GM13976 (cell line): ENCODE results near the gene PPP2R2D.

Source experiments
- DNase-seq: peaks from one replicate; pipeline ENCODE4 v3.0.0; 2012; ENCODE audit warnings: low spot score
- CTCF ChIP-seq: IDR thresholded peaks from 2 replicates; pipeline ENCODE4 v1.5.1; 2012; ENCODE audit warnings: borderline replicate concordance, mild to moderate bottlenecking; ENCODE audit not compliant: insufficient read depth; ENCODE audit errors: extremely low read depth, missing control alignments, control extremely low read depth
- in situ Hi-C: fragments of 300-500 bp; cut with MboI; formaldehyde crosslinking; loops from one replicate; pipeline ENCODE4 v1.12.0; 2022; ENCODE audit warnings: low sequenced_read_pairs, mixed read lengths, inconsistent platforms; ENCODE audit not compliant: unreplicated experiment

Gene PPP2R2D

DNA sequence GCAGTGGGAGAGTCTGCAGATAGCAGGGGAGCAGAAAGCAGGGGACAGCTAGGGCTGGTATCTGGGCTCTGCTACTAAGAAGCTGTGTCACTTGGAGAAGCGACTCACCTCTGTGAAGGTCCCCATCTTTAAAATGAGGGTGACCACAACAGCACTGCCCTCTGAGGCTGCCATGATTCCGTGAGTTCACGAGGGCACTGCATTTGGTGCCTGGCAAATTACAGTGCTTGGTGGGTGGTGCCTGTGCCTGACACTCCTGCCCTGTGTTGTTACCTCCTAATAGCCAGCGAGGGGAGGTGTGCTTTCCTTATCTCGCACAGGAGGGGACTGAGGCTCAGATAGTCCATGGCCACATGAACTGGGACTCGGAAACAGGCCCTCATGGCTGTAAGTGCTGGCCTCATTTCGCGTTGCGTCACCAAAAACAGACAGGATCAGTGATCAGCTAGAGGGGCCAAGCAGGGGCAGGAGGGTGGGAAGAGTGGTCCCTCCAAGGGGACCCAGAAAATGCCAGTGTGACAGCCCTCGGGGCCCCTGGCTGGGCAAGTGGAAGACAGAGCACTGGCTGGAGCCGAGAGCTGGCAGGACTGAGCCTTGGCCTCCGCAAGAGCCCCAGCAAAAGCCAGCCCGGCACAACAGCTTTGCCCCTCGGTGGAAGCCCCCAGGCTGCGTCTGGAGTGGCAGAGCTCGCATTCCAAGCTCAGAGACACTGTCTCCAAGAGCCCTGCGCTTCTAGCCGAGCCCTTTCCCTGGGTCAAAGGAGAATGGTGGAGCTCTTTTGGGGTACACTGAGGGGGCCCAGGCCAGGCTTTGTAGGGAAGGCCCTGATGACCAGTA is 98.3 kb downstream of the PPP2R2D start:
- in situ Hi-C loops, result no loop called here
- no peak for DNase-seq
- no peak for TF ChIP-seq CTCF

DNA sequence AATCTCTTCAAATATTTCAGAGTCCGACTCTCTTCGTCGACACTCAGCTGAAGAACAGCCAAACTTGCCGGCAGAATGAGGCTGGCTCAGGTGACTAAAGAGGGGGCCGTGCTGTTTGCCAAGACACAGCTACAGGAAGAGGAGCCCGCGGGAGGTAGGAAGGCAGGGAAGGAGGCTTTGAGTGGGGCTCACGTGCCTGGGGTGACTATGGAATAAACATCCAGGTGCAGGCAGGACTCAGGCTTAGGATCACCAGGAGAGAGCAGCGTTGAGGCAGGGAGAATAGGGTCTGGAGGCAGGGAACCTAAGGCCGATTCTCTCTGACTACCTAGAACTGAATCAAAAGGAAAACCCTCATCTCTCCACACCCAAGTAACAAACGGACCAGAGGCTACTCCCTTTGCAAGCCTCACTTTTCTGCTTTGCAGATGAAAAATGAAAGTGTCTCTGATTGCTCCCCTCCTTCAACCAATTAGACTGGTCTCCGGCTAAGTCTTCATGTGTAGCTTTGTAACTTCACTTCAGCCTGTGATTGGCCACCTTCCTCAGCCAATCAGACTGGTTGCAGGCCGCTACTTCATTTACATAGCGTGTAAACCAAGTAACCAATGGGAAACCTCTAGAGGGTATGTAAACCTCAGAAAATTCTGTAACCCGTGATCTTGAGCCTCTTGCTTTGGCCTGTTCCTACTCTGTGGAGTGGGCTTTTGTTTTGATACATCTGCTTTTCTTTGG is 100.6 kb downstream of the PPP2R2D start:
- no peak for DNase-seq
- TF ChIP-seq CTCF, result no peak
- in situ Hi-C loops, result no loop called here

- in situ Hi-C loops, result no loop called here
Measured at GRCh38 chr10:132002004-132002403, 101.2 kb downstream of the PPP2R2D start.

GRCh38 chr10:132003282-132003924 is 102.6 kb downstream of the PPP2R2D start:
- no peak for DNase-seq
- in situ Hi-C loops, result no loop called here
- no peak for TF ChIP-seq CTCF

More at GRCh38 chr10:132002004-132002403, 101.2 kb downstream of the PPP2R2D start:
- DNase-seq, result no peak
- no peak for TF ChIP-seq CTCF

GRCh38 chr10:132004052-132004451 is 103.2 kb downstream of the PPP2R2D start:
- TF ChIP-seq CTCF, result no peak
- in situ Hi-C loops, result no loop called here
- DNase-seq, result no peak

DNA sequence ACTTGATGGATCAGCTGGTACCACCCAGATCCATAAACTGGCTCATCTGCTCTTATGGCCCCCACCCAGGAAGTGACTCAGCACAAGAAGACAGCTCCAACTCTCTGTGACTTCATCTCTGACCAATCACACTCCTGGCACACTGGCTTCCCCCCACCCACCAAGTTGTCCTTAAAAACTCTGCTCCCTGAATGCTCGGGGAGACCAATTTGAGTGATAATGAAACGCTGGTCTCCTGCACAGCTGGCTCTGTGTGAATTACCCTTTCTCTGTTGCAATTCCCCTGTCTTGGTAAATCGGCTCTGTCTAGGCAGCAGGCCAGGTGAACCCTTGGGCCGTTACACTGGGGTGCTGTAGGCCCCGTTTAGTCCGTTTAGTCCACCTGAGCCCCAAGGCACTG is 104.3 kb downstream of the PPP2R2D start:
- in situ Hi-C loops, result no loop called here
- DNase-seq, result no peak
- no peak for TF ChIP-seq CTCF
